Upper lobe of left lung (tissue), 4 donors: ENCODE results near the gene LHFPL3.

ENCODE experiments used
- POLR2A ChIP-seq, 4 donors: fragments of 450-650 bp; IDR thresholded peaks; one replicate each; pipeline ENCODE4 v1.5.1; 2016 to 2017; ENCODE audit warnings: antibody characterized with exemption in 4 of 4, mild to moderate bottlenecking in 2 of 4
- POLR2AphosphoS5 ChIP-seq, 2 donors: sonication (generic); formaldehyde crosslinking; IDR thresholded peaks; one replicate each; pipeline ENCODE4 v1.5.1; 2017; ENCODE audit warnings: antibody characterized with exemption in 2 of 2
- TF ChIP-seq, protein P1 (sequence below), 6 experiments: fragments of 450-650 bp in 4 of 6; fragments of 200-600 bp in 2 of 6; sonication (generic) in 2 of 6; IDR thresholded peaks; one replicate each; pipeline ENCODE4 v1.5.1; 2016 to 2019; ENCODE audit warnings: antibody characterized with exemption in 6 of 6

- no peak for TF ChIP-seq POLR2AphosphoS5 (IDR thresholded peaks at IDR 0.05)
- TF ChIP-seq, protein P1, sequence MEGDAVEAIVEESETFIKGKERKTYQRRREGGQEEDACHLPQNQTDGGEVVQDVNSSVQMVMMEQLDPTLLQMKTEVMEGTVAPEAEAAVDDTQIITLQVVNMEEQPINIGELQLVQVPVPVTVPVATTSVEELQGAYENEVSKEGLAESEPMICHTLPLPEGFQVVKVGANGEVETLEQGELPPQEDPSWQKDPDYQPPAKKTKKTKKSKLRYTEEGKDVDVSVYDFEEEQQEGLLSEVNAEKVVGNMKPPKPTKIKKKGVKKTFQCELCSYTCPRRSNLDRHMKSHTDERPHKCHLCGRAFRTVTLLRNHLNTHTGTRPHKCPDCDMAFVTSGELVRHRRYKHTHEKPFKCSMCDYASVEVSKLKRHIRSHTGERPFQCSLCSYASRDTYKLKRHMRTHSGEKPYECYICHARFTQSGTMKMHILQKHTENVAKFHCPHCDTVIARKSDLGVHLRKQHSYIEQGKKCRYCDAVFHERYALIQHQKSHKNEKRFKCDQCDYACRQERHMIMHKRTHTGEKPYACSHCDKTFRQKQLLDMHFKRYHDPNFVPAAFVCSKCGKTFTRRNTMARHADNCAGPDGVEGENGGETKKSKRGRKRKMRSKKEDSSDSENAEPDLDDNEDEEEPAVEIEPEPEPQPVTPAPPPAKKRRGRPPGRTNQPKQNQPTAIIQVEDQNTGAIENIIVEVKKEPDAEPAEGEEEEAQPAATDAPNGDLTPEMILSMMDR (IDR thresholded peaks at IDR 0.05), result no peak
- TF ChIP-seq POLR2A (IDR thresholded peaks at IDR 0.05), result no peak
Observed at GRCh38 chr7:104656467-104656866, 328.1 kb downstream of the LHFPL3 start.
